NCI-H1105 (cell line): Measurements from ENCODE around the gene SH3PXD2A.

ENCODE experiments used
- DNase-seq: peaks from one replicate; lab custom pipeline; 2025; lab: John Stamatoyannopoulos, UW

SH3PXD2A gene

DNA sequence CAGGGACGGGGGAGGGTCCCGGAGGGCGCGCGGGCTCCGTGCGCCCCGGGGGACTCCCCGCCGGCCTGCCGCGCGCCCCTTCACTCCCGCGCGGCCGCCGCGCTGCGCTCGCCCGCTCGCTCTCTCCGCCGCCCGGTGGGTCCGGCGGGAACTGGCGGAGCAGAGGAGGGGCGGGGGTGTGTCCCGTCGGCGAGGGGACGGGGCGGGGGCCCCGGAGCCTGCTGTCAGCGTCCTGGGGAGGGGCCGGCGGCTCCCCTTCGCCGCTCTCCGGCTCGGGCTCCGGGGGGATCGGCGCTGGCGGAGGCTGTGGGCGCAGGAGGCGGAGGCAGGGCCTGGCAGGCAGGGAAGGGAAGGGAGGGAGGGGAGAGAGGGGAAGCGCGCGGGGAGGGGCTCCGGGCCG is at the start of gene SH3PXD2A:
Gene SH3PXD2A (minus strand): TSS at position 153 of the 400 bp plus-strand sequence. CDS start 310 bp downstream, outside the sequence.
- no peak for DNase-seq

DNA sequence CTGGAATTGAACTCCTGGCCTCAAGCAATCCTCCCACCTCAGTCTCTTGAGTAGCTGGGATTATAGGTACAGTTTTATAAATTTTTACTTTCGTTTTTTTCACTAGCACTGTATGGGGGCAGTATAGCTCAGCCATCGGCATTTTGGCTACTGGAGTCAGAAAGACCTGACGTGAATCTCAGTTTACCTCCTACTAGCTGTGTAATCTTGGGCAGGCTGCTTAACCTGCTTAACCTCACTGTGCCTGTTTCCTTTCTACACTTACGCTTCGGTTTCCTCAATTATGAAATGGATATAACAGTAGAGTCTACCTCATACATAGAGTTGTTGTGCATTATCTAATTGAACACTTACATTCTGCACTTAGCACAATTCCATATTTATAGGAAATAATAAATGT is 45.9 kb upstream of the SH3PXD2A start:
- DNase-seq = no peak

DNA sequence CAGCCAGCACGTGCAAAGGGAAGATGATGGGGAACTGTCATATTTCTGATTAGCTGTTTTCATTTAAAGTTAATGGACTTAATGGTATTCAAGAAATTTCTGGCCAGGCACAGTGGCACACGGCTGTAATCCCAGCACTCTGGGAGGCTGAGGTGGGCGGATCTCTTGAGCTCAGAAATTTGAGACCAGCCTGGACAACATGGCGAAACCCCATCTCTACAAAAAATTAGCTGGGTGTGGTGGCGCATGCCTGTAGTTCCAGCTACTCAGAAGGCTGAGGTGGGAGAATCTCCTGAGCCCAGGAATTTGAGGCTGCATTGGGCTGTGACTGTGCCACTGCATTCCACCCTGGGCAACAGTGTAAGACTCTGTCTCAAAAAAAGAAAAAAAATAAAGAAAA is 43.9 kb upstream of the SH3PXD2A start:
- no peak for DNase-seq

- DNase-seq = no peak
These were observed 41.9 kb upstream of the SH3PXD2A start for GRCh38 chr10:103897241-103897774.

- DNase-seq = no peak
These were observed 40.8 kb upstream of the SH3PXD2A start for GRCh38 chr10:103896225-103896624.

DNA sequence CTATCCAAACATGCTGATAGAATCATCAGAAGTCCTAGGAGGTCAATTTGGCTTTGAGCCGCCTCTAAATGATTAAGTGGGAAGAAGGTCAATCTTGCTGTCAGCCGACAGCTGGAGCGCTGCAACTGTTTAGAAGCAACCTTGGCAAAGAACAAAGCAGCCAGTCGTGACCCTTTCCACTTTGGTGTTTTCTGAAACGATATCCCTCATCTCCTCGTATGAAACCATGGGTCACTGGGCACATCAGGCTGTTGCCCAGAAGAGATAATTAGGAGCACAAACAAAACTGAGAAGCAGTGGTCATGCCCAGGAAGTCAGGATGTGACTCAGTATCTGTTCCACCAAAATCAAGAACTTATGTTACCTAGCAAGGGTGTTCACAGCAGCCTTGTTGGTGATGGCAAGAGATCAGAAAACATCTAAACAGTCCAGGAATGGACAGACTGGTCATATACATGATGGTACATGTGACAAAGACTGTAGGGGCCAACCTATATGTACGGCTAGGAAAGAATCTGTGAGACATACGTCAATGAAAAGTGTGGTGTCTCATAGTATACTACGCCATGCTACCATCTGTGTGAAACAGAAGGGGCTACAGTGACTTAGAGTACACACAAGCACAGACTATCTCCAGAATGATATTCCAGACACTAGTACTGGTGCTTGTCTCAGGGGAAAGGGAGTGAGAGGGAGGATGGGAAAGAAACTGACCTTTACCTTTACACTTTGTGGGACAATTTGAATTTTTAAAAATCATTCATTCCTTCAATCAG is 40.2 kb upstream of the SH3PXD2A start:
- no peak for DNase-seq

DNA sequence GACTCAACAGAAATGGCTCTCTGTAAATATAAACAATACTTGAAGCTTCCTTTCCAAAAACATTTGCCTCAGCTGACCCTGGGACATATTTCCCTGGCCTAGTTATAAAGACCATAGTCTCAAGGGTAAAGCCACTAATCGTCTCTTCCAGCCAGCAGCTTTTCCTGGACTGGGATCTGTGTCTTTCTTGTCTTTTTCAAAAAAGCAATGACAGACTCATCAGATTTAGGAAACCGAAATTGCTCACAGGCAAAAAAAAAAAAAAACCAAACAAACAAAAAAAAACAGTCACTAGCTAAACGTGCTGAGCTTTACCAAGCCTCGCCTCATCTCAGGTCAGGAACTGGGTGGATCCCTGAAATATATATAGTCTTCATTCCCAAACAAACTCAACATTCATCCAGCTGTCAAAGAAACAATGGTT is 39.1 kb upstream of the SH3PXD2A start:
- DNase-seq = no peak

GRCh38 chr10:103893817-103894216 is 38.4 kb upstream of the SH3PXD2A start:
- no peak for DNase-seq

DNA sequence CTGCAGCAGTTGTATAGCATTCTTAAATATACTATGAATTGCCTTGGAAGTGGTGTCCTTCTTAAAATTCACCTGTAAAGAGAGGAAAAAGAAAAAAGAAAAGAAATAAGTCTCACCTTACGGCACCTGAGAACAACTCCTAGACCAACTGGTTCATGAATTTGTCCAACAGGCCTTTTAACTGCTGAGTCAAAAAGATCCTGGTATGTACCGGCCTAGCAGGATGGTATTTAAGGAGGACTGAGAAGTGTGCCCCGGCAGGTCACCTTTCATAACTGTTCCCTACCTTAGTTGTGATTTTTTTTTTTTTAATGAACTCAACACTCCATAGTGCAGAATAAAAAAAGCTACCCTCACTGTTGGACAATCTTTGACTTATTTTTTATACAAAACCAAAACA is 36.8 kb upstream of the SH3PXD2A start:
- no peak for DNase-seq

DNA sequence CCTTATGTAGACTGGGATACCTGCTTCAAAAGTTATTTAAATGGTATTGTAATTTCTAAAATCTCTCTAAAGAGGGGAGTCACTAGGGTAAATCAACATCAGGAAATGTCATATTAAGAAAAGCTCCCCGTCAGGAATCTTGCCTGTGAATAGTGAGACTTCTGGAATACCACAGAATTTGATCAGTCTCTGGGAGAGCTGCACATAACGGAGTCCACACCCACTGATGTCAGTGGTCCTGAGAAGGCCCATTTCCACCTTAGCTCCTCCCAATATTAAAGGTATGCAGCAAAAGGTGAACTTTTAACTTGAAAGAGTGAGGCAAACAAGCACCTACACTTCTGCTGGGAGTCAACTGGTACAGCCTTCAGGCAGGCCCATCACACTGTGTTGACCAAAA is 35.3 kb upstream of the SH3PXD2A start:
- no peak for DNase-seq

DNA sequence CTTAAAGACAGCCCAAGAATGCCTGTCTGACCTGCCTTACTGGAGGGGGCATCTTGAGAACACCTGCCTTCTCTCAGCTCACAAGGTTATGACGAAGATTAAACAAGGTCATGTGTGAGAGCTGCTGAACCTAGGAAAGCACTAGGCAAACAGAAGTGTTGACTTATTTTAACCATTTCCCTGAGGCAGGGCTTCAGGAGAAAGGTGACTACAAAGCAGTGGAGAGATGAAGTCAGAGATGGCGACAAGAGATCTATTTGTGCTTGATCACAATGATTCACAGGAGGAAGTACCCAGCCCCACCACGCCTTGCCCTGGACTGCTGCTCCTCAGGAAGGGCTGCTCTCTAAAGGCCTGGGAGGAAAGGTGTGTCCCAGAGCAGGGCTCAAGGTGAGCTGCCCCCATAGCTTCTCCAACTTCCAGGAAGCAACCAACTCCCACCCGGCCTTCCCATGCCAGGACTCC is 34.9 kb upstream of the SH3PXD2A start:
- DNase-seq = no peak

DNA sequence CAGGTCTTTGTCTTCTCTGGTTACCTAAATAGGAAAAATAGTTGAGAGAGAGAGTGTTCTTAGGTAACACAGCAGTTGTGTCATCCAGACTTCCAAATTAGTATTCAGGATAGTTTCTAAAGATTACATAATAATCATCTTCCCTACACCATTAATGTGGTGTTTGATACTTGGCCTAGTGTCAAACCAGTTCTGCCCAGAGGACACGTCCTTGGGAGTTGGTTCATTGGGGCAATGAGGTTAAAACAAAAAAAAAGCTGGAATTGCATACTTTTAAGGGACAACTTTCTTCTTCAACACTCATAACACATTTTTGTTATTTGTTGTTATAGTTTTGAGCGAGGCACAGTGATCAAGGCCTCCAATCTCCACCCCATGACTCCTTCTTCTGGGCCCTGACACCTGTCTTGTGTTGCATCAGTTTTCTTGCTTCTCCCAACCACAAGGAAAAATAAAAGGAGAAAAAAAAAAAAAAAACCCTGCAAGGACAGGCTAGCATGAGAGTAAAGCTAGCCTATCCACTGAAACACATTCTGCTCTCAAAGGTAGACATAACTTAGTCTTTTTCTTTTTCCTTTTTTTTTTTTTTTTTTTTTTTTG is 33.8 kb upstream of the SH3PXD2A start:
- DNase-seq = no peak

GRCh38 chr10:103888113-103888841 is 32.9 kb upstream of the SH3PXD2A start:
- DNase-seq = peak; percentile 13

- no peak for DNase-seq
These were observed 30.2 kb upstream of the SH3PXD2A start for GRCh38 chr10:103885617-103886016.

DNA sequence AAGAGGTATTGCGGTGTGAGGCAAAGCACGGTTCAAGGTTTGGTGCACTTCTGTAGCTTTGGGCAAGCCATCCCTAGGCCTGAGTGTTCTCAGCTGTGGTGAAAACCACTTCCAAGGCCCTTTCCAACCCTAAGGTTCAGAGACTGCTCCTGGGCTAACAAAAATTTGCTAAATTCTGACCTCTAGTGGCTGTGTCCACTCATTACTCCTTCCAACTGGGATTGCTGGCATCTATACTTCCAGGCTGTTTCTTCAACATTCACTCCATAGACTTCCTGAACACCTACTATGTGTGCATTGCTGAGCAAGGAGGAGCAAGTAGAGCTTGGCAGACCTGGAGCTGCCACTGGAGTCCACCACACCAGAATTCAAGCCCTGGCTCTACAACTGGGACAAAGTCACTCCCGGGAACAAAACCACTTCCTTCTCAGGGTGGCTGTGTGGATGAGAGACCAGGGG is 29.3 kb upstream of the SH3PXD2A start:
- peak; percentile 9 for DNase-seq

DNA sequence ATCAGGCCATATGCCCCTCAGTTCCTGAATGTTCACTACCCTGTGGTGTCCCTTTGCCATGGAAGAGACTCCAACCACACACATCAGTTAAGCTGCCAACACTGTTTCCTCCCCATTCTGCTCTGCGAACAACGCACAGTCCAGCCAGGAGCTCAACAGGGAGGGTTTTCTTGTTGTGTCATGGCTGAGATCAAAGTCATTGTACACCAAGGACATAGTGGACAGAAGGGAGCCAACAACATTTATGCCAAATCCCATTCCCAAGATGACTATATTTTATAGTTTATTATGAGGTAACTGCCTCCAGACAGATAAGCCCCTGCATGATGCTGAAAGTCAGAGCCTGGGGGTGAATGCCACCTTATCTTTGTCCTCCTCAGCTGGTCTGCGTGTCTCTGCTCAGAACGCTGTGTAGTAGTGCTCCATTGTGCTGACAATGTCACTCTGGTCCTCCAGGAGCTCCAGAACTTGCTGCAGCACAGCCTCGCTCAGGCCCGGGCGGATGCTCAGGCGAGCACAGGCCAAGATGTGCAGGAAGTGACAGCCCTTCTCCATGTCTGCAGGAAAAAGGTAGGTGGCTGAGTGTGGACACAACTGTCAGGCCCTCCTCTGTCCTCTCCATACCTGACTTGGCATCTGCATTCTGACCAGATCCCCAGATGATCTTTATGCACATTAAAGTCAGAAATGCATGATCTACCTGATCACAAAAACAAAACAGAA is 27.1 kb upstream of the SH3PXD2A start:
- no peak for DNase-seq

DNA sequence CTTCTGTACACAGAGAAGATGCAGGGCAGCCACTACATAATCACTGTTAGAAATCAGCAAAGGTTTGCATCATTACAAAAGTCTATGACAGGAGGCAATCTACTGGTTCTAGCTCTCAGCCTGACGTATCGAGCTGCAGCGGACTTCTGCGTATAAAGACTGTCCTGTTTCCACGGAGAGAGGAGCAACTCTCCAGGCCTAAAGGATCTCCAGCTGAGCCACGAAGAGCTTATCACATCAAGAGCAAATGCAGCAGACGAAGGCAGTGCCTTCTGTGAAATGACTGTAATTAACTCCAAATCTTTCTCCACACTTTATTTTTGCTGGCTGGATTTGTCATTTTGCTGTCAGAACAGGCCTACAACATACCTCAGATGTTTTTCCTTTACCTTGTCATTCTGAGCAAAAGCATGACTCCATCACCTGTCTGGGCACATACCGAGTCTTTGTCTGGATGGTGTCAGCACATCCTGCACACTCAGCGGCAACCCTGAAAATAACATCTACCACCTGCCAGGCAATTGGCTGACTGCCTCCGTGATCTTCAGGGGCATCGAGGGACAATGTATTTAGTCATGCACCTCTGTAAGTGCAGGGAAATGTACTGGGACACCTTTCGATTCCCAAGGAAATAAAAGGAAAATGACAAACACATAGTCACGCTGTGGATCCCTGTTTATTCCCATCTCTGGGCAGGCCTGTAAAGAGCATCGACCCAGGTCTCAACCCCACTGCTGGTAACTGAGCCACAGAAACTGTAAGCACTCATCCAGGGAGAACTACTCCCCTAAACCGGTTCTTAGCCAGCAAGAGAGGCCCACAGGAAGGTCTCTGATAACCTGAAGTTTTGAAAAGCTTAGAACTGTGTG is 26.3 kb upstream of the SH3PXD2A start:
- DNase-seq = peak; percentile 79

GRCh38 chr10:103879831-103880230 is 24.5 kb upstream of the SH3PXD2A start:
- no peak for DNase-seq

GRCh38 chr10:103879409-103879808 is 24.0 kb upstream of the SH3PXD2A start:
- DNase-seq = no peak

GRCh38 chr10:103877861-103878260 is 22.5 kb upstream of the SH3PXD2A start:
- no peak for DNase-seq

DNA sequence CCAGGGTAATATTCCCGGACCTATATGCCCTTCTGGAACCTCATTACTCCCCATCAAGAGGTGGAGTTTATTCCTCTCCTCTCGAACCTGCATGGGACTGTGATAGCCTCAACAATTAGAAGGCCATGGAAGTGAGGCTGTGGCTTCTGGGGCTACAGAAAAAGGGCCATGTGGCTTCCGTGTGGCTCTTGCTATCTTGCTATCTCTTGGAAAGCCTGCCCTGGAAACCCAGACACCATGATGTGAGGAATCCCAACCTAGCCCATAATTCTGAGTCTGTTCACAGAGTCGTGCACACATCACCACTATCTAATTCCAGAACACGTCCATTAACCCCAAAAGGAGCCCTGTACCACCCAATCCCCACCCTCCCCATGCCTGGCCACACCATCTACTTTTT is 20.8 kb upstream of the SH3PXD2A start:
- no peak for DNase-seq
